Stimulated activated CD4-positive, alpha-beta T cell treated with anti-CD3 and anti-CD28 coated beads, Interleukin-15, amount 100 ng/mL, for 48 hours (primary cell): ENCODE data around the gene CCDC34.
"Not testable (repeated sequence)": the region's sequence is repeated elsewhere in the genome, so short reads cannot be mapped to it uniquely, and the experiment has no call there.

Experiments
- DNase-seq, 2 donors: peaks; one replicate each; pipeline ENCODE4 v3.0.0-alpha.2; 2020; ENCODE audit warnings: low read depth in 2 of 2

CCDC34 gene

DNA sequence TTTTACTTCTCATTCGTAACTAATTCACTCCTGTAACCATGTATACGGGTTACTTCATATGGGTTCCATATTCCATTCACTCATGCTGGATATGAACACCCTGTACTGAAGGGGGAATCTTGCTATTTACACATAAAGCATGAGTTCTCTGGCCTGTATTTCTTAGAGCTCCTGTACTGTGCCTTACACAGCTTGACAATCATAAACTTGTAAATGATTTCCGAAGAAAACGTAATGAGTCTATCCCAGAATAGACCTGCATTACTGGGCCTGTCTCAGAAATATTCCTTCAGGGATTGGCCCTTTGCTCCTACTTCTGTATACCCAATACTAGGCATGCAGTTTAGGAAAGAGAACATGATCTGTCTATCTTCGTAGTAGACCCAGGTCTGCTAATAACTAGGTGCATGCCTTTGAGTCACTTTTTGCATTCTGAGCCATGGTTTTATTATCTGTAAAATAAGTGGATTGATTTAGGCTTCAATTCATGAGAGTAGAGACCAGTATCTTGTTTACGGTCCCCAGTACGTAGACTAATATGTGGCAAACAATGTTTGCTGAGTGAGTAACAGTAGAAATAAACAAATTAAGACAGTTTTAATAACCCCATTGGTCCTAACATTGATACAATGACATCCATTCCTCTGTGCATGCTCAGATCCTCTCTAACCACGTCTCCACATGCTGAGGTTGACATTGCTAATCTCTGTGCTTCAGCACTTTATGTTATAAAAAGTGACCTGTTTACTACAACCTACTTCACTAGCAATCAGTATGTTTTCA lies 1.2 kb downstream of the CCDC34 start:
- no peak for DNase-seq

DNA sequence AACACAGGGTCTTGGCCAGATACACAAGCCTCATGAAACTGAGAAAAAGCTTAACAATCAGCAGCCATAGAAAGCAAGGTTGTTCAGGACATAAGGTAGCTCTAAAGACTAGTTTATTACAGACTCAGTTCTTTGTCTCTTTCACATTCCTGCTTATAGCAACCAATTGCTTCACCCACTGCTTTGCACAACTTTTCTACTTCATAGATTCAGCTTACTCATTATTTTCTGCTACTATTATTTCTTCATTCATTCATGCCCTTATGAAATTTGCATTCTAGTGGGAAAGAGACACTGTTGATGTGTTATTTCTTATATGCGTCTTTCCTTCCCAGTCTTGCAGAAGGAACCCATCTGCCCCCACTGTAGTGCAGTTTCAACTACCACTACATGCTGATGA lies 4.7 kb downstream of the CCDC34 start:
- DNase-seq, result no peak

- no peak for DNase-seq
Observed at GRCh38 chr11:27357250-27357649, 5.8 kb downstream of the CCDC34 start.

GRCh38 chr11:27356624-27357222 lies 6.3 kb downstream of the CCDC34 start:
- DNase-seq, result no peak

DNA sequence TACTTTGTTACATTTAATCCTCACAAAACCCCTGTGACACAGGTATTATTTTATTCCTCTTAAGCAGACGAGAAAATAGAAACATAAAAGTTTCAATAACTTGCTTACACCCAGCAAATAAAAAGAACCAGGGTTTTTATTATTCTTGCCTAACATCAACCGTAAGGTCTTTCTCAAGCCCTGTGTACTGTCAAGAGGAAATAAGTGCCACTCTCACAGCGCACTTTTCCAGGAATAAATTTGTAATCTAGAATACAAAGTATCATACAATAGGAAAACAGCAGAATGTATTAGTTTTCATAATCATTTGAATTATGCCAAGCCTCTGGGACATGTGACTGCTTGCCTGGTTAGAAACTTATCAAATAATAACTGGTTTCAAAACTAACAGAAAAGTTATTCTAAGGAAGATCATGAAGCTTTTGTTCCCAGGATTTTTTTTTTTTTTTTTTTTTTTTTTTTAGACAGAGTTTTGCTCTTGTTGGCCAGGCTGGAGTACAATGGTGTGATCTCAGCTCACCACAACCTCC lies 7.4 kb downstream of the CCDC34 start:
- DNase-seq, result no peak

GRCh38 chr11:27354359-27354965 lies 8.6 kb downstream of the CCDC34 start:
- DNase-seq, result no peak

GRCh38 chr11:27353593-27354358 lies 9.2 kb downstream of the CCDC34 start:
- DNase-seq, result no peak

DNA sequence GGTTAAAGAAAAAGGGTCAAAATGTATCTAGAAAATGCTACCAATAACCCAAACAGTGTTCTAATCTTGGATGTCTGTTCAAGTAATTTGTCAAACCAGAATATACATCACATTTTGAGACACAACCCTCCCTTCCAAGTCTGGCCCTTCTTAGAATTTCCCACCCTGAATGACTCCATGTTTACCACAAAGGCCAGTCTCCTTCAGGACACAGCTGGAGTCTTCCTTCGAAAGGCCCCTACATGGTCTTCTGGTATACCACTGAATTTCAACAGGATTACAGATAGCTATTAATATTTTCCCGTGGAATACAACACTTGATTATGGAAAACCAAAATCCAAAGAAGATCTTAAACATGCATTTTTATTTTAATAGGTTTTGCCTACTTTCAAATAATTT lies 10.2 kb downstream of the CCDC34 start:
- DNase-seq, result no peak

DNA sequence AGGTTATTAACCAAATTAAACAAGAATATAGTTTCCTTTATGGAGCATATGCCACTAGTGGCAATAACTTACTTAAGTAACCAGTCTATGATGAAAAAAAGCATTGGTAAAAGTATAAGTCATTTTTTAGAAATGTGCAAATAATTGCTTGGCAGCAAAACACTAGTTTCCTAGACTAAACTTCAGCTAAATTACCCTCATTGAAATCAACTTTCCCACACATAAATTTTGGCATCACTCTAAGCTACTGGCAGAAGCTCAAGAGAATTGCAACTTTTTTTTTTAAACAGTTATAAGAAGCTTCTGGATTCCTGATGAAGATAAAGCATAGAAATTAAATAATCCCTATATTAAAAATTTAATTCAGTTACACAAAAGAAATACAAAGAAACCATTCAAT lies 12.5 kb downstream of the CCDC34 start:
- no peak for DNase-seq

GRCh38 chr11:27349919-27350318 lies 13.1 kb downstream of the CCDC34 start:
- DNase-seq, result no peak

DNA sequence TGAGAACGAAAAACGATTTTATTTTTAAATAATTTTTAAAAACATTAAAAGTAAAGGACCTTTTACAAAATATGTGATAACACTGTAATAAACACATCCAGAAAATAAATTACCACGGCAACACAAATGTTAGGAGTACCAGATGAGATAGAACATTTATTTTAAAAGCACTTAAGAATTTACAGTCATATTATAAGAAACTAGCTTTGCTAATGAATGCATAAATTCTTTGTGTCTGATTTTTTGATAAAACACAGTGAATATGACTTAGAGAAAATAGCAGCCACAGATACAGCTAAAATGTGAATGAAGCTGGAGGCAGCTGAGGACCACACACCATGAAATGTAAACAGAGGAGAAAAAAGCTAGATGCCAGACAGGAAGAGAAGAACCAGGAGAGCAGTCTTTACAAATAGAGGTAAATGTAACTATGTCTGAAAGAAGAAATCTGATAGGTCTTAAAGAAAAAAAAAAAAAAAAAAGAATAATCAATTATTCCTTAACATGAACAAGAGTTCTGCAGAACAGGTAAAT lies 14.6 kb downstream of the CCDC34 start:
- DNase-seq, result no peak

DNA sequence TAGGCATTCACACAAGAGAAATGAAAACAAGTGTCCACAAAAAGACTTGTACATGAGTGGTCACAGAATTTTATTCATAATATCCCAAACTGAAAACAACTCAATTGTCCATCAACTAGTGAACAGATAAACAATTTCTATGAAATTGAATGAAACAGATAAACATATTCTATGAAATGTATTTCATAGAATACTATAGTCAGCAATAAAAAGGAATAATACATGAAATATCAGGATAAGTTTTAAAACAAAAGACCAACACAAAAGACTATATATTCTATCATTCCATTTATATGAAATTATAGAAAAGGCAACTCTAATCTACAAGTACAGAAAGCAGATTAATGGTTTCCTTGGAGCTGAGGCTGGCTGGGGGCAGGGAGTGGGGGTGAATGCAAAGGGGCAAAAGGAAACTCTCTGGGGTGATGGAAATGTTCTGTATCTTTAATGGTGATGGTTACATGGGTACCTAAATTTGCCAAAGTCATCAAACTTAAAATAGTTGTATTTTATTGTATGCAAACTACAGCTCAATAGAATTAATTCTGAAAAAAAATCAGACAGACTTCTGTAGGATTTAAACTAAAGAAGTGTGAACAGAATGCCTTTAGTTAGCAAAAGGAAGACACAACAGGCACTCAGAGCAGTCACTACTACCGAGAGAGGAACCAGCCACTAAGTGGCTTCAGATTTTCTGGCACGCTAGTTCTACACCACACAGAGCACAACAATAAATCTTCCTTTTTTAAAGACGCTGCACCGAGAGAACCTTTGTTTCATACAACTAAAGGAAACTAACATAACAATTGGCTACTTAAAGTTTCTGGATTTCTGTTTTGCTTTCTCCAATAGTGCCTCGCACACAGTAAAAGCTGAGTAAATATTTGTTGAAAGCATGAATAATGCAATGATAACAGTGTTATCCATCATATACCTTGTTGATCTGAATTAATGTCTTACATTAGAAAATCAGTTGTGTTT lies 15.4 kb downstream of the CCDC34 start:
- DNase-seq, result no peak

- no peak for DNase-seq
Observed at GRCh38 chr11:27339941-27340340, 23.1 kb downstream of the CCDC34 start.

GRCh38 chr11:27334764-27335163 lies 28.3 kb downstream of the CCDC34 start:
- not testable (repeated sequence) for DNase-seq

GRCh38 chr11:27331981-27332380 lies 31.0 kb downstream of the CCDC34 start:
- no peak for DNase-seq

GRCh38 chr11:27330633-27331270 lies 32.3 kb downstream of the CCDC34 start:
- no peak for DNase-seq

- no peak for DNase-seq
Observed at GRCh38 chr11:27329867-27330632, 33.0 kb downstream of the CCDC34 start.

DNA sequence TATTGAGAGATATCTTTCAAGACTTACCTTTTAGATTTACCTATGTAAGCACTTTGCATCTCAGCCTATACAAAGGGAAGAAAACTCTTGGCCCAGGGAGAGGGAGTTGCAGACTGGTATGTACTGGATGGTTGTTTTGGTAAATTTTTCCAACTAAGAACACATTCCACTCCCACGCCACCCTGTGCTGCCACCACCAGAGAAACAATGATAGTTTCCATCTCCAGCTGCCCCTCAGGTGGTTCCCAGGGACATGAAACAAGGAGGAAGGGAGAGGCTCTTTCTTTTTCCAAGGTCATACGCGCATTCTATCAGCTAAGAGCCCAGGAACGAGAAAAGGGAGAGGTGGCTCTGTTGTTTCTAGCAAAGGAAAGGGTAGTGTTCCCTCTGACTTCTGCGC lies 34.4 kb downstream of the CCDC34 start:
- DNase-seq, result no peak

GRCh38 chr11:27327064-27327463 lies 36.0 kb downstream of the CCDC34 start:
- not testable (repeated sequence) for DNase-seq
